Breast epithelium (tissue), 4 donors: Measurements from ENCODE around the gene HILPDA. TPM values are rescaled to one million over a fixed set of nuclear protein-coding genes. Genes with fewer than 3 reads are reported as not detected.

Source experiments
- DNase-seq, 2 donors: peaks; one replicate each; pipeline ENCODE4 v3.0.0-alpha.2; 2019; ENCODE audit warnings: low spot score in 2 of 2
- H3K27ac ChIP-seq, 2 donors: fragments of 200-600 bp; sonication (generic) in 1 of 2; one replicate each; pipeline ENCODE4 v1.5.1; 2016 to 2019; ENCODE audit warnings: mild to moderate bottlenecking in 1 of 2
- H3K27me3 ChIP-seq, 2 donors: fragments of 200-600 bp; sonication (generic) in 1 of 2; one replicate each; pipeline versions ENCODE4 v1.5.1 to v1.6.0; 2017 to 2019; ENCODE audit warnings: control low read depth in 1 of 2, mild to moderate bottlenecking in 1 of 2
- H3K36me3 ChIP-seq: fragments of 200-600 bp; one replicate; pipeline ENCODE4 v1.5.1; 2019
- H3K4me1 ChIP-seq, 2 donors: fragments of 200-600 bp; sonication (generic); one replicate each; pipeline ENCODE4 v1.5.1; 2016 to 2019; ENCODE audit warnings: control low read depth in 1 of 2
- H3K4me3 ChIP-seq, 3 donors: fragments of 200-600 bp; sonication (generic); 1 replicate in 2 of 3; 2 replicates in 1 of 3; pipeline ENCODE4 v1.5.1; 2016 to 2019; ENCODE audit warnings: mild to moderate bottlenecking in 3 of 3, moderate library complexity in 2 of 3
- H3K9me3 ChIP-seq, 2 donors: fragments of 200-600 bp; sonication (generic) in 1 of 2; one replicate each; pipeline ENCODE4 v1.5.1; 2016 to 2019; ENCODE audit warnings: control low read depth in 1 of 2
- CTCF ChIP-seq, 3 donors: fragments of 450-650 bp; IDR thresholded peaks; one replicate each; pipeline ENCODE4 v1.5.1; 2016 to 2017; ENCODE audit warnings: antibody characterized with exemption in 3 of 3, mild to moderate bottlenecking in 3 of 3, moderate library complexity in 3 of 3
- POLR2A ChIP-seq: fragments of 450-650 bp; IDR thresholded peaks from one replicate; pipeline ENCODE4 v1.6.1; 2016; ENCODE audit warnings: antibody characterized with exemption, mild to moderate bottlenecking, moderate library complexity
- POLR2AphosphoS5 ChIP-seq, 3 donors: sonication (generic); formaldehyde crosslinking; IDR thresholded peaks; one replicate each; pipeline ENCODE4 v1.6.1; 2017; ENCODE audit warnings: antibody characterized with exemption in 3 of 3
- intact Hi-C: fragments of 100-400 bp; cut with DNase I; formaldehyde crosslinking; loops from one replicate; pipeline ENCODE4 v1.15.1; 2023; ENCODE audit warnings: low total_unique reads
- total RNA-seq, 3 donors: library from RNA; depleted of rRNA; stranded (reverse); fragments of >200 nt; gene quantifications; one replicate each; pipeline ENCODE4 v1.1.0, GENCODE V29; 2016

HILPDA gene
- total RNA-seq, 3 donors from 2014 or later, result 25.3 to 34.4 (median 27.7) TPM

- no peaks in the 10 kb centered on the region for H3K36me3 ChIP-seq
- no peak overlapping the region for H3K27ac ChIP-seq
- H3K4me1 ChIP-seq, result no peaks in the 10 kb centered on the region
- H3K9me3 ChIP-seq, result no peaks in the 10 kb centered on the region
- H3K4me3 ChIP-seq, result no peak overlapping the region
- intact Hi-C loops, result no loop called here
- no peaks in the 10 kb centered on the region for H3K27me3 ChIP-seq
- TF ChIP-seq CTCF (IDR thresholded peaks at IDR 0.05) (no peak), POLR2A (no peak), POLR2AphosphoS5 (IDR thresholded peaks at IDR 0.05) (no peak)
- no peak for DNase-seq
Observed at GRCh38 chr7:128417071-128417470, 38.6 kb upstream of the HILPDA start.

- no peak for DNase-seq
- no peak for TF ChIP-seq POLR2AphosphoS5 (IDR thresholded peaks at IDR 0.05)
- TF ChIP-seq CTCF (IDR thresholded peaks at IDR 0.05), result no peak
- no peak for TF ChIP-seq POLR2A
- intact Hi-C loops, result no loop called here
Observed at GRCh38 chr7:128419257-128419656, 36.4 kb upstream of the HILPDA start.

GRCh38 chr7:128420773-128421172 is 34.9 kb upstream of the HILPDA start:
- Histone ChIP-seq H3K9me3 (no peaks in the 10 kb centered on the region), H3K4me1 (no peaks in the 10 kb centered on the region), H3K27me3 (no peaks in the 10 kb centered on the region), H3K36me3 (no peaks in the 10 kb centered on the region), H3K27ac (no peak overlapping the region), H3K4me3 (no peak overlapping the region)
- DNase-seq, result no peak
- intact Hi-C loops, result no loop called here
- TF ChIP-seq POLR2AphosphoS5 (IDR thresholded peaks at IDR 0.05), result no peak
- TF ChIP-seq POLR2A, result no peak
- TF ChIP-seq CTCF (IDR thresholded peaks at IDR 0.05), result no peak

More at GRCh38 chr7:128419257-128419656, 36.4 kb upstream of the HILPDA start:
- no peaks in the 10 kb centered on the region for H3K9me3 ChIP-seq
- H3K4me1 ChIP-seq, result no peaks in the 10 kb centered on the region
- no peak overlapping the region for H3K27ac ChIP-seq
- no peaks in the 10 kb centered on the region for H3K27me3 ChIP-seq
- H3K36me3 ChIP-seq, result no peaks in the 10 kb centered on the region
- H3K4me3 ChIP-seq, result no peak overlapping the region

- no peak overlapping the region for H3K4me3 ChIP-seq
- intact Hi-C loops, result no loop called here
Observed at GRCh38 chr7:128421384-128421783, 34.3 kb upstream of the HILPDA start.

GRCh38 chr7:128422037-128422436 is 33.6 kb upstream of the HILPDA start:
- Histone ChIP-seq H3K4me1 (no peaks in the 10 kb centered on the region), H3K27me3 (no peaks in the 10 kb centered on the region), H3K36me3 (no peaks in the 10 kb centered on the region), H3K27ac (no peak overlapping the region), H3K4me3 (no peak overlapping the region), H3K9me3 (no peaks in the 10 kb centered on the region)
- intact Hi-C loops, result no loop called here
- DNase-seq, result no peak
- TF ChIP-seq CTCF (IDR thresholded peaks at IDR 0.05), result no peak
- no peak for TF ChIP-seq POLR2AphosphoS5 (IDR thresholded peaks at IDR 0.05)
- no peak for TF ChIP-seq POLR2A

More at GRCh38 chr7:128421384-128421783, 34.3 kb upstream of the HILPDA start:
- TF ChIP-seq CTCF (IDR thresholded peaks at IDR 0.05) (no peak), POLR2A (no peak), POLR2AphosphoS5 (IDR thresholded peaks at IDR 0.05) (no peak)
- H3K27me3 ChIP-seq, result no peaks in the 10 kb centered on the region
- no peak overlapping the region for H3K27ac ChIP-seq
- H3K36me3 ChIP-seq, result no peaks in the 10 kb centered on the region
- no peaks in the 10 kb centered on the region for H3K4me1 ChIP-seq
- H3K9me3 ChIP-seq, result no peaks in the 10 kb centered on the region
- no peak for DNase-seq
